Measurements from ENCODE around the gene SHROOM3.
"Not testable (repeated sequence)": the region's sequence is repeated elsewhere in the genome, so short reads cannot be mapped to it uniquely, and the experiment has no call there.

The SHROOM3 gene

DNA sequence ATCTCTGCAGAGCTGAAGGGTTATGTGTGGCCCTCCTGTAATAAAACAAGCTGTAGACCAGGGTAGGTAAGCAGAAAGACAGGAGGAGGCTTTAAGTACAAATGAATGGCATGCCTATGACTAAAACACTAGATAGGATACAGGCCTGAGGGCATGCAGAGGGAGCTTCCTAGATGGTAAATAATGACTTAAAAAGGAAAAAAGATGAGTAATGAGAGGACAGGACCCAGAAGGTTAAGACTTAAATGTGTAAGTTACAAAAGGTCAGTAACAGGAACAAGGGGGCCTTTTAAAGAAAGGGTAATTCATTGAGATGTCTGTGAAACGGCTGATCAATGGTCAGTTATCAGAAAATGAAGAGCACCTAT, 268.1 kb downstream of the SHROOM3 start:
- DNase-seq: no peak

DNA sequence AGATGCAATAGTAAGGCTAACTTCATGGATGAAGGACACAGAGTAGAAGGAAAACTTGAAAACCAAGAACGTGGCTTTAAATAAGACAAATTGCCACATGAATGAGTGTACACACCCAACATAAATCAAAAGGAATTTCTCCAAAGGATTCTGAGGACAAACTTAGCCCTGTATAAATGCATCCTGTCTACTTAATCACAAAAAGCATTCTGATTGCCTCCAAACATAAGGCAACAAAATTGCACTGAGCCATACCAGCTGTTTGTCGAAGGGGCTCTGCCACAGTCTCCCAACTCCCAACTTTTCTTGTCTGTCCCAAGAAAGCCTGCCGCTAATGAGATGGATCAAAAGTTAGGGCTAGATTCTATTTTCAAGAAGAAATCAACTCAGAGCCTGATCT, 268.6 kb downstream of the SHROOM3 start:
- no peak for DNase-seq

GRCh38 chr4:76704133-76704881, 269.3 kb downstream of the SHROOM3 start:
- DNase-seq: no peak

GRCh38 chr4:76705472-76705871, 270.4 kb downstream of the SHROOM3 start:
- DNase-seq: no peak

DNA sequence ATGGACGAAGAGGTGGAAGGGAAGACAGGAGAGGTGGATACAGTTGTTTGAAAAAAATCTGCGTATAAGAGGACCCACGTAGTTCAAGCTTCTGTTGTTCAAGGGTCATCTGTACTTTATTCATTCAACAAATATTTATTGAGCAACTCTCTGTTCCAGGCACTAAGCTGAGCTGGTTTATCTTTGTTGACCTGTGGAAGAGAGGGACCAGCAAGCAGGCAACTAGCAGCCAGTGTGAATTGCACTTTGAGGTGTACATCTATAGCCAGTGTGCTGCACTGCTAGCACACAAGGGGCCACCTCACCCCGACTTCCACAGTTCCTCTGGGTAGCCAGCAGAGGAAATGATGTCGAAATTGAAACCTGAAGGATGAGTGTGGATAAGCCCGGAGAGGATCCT, 271.6 kb downstream of the SHROOM3 start:
- no peak for DNase-seq

DNA sequence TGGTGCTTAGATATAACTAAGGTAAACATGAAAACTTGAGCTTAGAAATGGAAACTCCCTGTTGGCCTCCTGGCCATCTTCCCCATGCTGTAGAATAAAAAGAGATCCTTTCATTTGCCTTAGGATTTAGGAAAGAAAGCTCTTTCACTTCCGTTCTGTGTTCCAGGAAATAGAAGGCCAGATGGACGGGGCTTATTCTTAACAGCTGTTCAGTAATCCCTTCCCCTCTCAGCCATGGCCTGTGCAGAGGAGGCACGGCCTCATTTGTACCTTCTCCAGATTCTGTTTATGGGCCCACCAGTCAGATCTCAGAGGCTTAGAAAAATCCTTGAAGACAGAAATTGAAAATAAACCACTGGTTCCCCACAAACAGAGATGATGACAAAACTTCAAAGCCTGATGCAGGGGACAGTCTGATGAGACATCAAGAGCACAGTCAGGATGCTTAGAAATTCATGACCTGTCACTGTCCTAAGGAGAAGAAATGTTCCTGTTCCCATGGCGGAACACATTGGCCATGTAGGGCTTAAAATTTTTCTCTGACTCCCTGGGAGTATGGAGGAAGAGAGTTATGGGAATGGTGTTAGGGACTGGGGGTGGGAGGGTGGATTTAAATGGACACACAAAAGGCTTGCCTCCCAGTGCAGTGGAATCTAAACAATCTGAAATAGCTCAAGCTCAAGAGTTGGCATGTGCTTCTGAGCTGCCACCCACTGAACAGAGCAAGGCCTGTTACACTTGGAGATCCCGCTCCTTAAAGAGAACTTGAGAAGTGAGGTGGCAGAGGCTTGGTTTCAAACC, 274.1 kb downstream of the SHROOM3 start:
- DNase-seq: no peak

DNA sequence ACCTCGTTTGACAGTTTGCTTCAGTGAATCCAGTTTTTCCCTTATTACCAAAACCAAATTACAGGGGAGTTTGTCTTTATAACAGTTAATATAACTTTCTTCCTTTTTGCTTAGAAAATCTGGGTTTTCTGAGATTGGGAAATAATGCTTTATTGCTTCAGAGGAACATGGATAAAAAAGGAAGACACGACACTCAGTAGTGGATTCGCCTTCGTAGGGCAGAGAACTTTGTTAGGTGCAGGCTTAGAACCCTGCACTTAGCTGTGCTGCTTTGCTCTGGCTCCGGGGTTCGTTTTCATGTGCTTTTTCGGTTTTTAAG, 274.7 kb downstream of the SHROOM3 start:
- no peak for DNase-seq

- DNase-seq: no peak
Measured at GRCh38 chr4:76712564-76712963, 277.5 kb downstream of the SHROOM3 start.

GRCh38 chr4:76714226-76714625, 279.2 kb downstream of the SHROOM3 start:
- DNase-seq: no peak

- no peak for DNase-seq
Measured at GRCh38 chr4:76716020-76716419, 281.0 kb downstream of the SHROOM3 start.

DNA sequence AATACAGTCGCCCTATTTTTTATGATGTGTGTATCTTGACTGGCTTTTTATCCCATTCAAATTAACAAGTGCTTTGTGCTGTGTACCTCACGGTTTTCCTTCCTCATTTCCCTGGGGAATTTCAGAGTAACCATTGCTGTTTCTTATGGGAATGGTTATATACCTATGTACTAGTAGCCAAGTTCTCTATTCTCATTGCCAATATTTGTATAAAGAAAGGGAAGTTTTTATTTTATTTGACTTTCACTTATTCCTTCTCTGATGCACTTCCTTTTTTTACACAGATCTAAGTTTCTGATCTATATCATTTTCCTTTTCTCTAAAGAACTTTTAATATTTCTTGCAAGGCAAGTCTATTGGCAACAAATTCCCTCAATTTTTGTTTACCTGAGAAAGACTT, 281.6 kb downstream of the SHROOM3 start:
- no peak for DNase-seq

GRCh38 chr4:76717431-76717830, 282.4 kb downstream of the SHROOM3 start:
- no peak for DNase-seq

GRCh38 chr4:76718021-76718420, 283.0 kb downstream of the SHROOM3 start:
- DNase-seq: no peak

- no peak for DNase-seq
Measured at GRCh38 chr4:76718831-76719230, 283.8 kb downstream of the SHROOM3 start.

- no peak for DNase-seq
Measured at GRCh38 chr4:76720121-76720520, 285.1 kb downstream of the SHROOM3 start.

DNA sequence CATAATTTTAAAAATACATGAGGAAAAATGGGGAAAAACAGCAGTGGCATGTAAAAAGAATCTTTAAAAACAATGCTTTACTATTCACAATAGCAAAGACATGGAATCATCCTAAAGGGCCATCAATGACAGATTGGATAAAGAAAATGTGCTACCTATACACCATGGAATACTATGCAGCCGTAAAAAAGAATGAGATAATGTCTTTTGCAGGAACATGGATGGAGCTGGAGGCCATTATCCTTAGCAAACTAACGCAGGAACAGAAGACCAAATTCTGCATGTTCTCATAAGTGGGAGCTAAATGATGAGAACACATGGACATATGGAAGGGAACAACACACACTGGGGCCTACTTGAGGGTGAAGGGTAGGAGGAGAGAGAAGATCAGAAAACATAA, 287.1 kb downstream of the SHROOM3 start:
- DNase-seq: not testable (repeated sequence)

GRCh38 chr4:76722838-76723237, 287.8 kb downstream of the SHROOM3 start:
- no peak for DNase-seq

GRCh38 chr4:76723373-76723772, 288.3 kb downstream of the SHROOM3 start:
- no peak for DNase-seq

DNA sequence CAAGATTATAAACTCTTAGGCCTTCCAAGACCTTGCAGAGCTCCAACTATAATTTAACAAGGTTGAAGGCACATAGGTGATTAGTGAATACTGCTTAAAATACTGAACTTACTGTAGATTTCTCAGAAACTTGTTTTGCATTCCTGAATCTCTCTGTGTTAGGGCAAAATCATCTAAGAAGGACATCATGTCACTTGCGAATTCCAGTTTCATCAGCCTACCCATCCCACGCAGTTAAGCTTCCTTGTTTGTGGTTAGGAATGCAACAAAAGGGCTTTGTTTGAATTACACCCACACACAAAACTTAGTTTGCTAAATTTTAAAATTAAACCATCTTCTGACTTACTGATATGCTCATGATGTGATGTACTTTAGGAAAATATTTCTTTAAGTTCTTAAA, 288.9 kb downstream of the SHROOM3 start:
- DNase-seq: no peak

DNA sequence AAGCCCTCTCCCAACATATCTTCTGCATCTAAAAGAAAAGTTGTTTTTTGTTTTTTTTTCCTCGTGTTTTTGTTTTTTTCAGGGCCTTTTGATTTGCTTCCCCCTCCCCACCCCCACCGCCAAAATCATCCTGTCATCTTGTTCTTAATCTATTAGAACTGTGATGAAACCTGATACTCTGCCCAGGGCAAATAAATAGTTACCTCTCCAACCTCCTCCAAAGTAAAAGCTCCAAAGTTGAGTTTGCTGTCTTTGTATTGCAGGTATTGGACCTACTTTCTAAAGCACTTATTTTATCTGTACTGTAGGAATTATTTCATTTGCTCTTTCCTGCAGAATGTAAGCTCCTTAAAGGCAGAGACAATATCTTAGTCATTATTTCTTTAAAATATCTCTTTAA, 290.0 kb downstream of the SHROOM3 start:
- no peak for DNase-seq

DNA sequence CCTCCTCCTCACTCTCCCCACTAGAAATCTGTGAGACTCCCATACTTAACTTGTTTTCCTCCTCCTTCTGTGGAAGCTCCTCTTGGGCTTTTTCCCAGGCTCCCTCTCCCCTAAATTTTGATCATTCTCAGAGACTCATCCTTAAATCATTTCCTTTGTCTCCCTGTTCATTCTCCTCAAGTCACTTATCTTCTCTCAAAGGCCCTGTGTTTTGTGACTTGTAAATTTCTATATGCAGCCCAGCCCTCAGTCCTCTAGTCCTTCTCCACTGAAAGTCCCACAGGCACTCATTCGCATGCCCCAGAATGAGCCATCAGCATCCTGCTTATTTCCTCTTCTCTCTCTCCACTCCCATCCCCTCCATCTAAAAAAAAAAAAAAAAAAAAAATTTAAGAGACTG, 291.1 kb downstream of the SHROOM3 start:
- no peak for DNase-seq

DNA sequence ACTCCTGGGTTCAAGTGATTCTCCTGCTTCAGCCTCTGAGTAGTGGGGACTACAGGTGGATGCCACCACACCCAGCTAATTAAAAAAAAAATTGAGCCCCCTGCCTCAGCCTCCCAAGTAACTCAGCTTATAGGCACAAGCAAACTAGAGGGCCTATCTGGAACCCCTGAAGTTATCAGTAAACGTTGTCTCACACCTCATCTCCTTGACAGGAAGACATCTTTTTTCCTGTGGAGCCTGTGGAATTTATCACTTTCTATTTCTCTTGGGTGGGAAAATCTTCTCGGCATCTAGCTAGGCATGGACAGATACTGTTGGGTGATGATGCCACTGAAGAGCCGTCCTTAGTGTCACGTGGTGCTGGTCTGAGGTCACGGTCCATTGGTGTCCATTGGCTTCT, 291.6 kb downstream of the SHROOM3 start:
- DNase-seq: no peak

DNA sequence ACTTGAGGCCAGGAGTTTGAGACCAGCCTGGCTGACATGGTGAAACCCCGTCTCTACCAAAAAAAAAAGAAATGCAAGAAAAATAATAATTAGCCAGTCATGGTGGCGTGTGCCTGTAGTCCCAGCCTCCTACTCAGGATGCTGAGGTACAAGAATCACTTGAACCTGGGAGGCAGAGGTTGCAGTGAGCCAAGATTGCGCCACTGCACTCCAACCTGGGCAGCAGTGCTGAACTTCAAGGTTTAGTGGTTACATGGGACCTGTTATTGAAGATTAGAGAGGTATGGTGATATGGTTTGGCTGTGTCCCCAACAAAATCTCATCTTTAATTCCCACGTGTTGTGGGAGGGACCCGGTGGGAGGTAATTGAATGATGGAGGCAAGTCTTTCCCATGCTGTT, 292.9 kb downstream of the SHROOM3 start:
- not testable (repeated sequence) for DNase-seq

DNA sequence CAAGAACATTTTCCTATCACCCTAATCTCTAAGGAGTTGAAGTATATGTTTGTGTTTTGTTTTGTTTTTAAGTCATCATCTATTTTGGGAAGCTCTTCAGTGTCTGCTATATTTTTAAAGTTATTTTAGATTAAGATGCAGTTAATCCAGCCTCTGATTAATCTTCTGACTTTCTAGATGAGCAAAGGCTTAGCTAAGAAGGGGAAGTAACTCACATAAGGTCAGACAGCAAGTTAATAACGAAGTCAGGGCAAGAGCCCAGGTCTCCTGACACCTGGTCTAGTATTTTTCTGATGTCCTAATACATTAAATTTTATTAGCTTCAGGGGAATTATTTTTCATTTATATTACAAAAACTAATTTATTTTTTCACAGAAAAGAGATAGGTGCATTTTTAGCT, 294.4 kb downstream of the SHROOM3 start:
- no peak for DNase-seq

GRCh38 chr4:76729980-76730379, 295.0 kb downstream of the SHROOM3 start:
- DNase-seq: no peak

Measured in stimulated activated CD4-positive, alpha-beta T cell treated with anti-CD3 and anti-CD28 coated beads, Interleukin-1b, Interleukin-23, amount 100 ng/mL, for 48 hours (primary cell).